ENCODE data around the gene FNDC8.

- TF ChIP-seq EP300 (IDR thresholded peaks at IDR 0.05; ENCODE audit: low read depth) = no peak
- no peak for TF ChIP-seq CTCF (IDR thresholded peaks at IDR 0.05)
Observed at GRCh38 chr17:35076874-35077273, 44.5 kb upstream of the FNDC8 start.

Data from transverse colon (tissue), 3 donors.